Breast epithelium (tissue), 3 donors: ENCODE results near the gene SRRM2.

Source experiments
- CTCF ChIP-seq, 3 donors: fragments of 450-650 bp; IDR thresholded peaks; one replicate each; pipeline ENCODE4 v1.5.1; 2016 to 2017; ENCODE audit warnings: antibody characterized with exemption in 3 of 3, mild to moderate bottlenecking in 3 of 3, moderate library complexity in 3 of 3
- POLR2A ChIP-seq: fragments of 450-650 bp; IDR thresholded peaks from one replicate; pipeline ENCODE4 v1.6.1; 2016; ENCODE audit warnings: antibody characterized with exemption, mild to moderate bottlenecking, moderate library complexity
- POLR2AphosphoS5 ChIP-seq, 3 donors: sonication (generic); formaldehyde crosslinking; IDR thresholded peaks; one replicate each; pipeline ENCODE4 v1.6.1; 2017; ENCODE audit warnings: antibody characterized with exemption in 3 of 3

- TF ChIP-seq CTCF (IDR thresholded peaks at IDR 0.05), result no peak
- no peak for TF ChIP-seq POLR2A
- no peak for TF ChIP-seq POLR2AphosphoS5 (IDR thresholded peaks at IDR 0.05)
Measured at GRCh38 chr16:2708955-2709587, 43.4 kb upstream of the SRRM2 start.
